ENCODE measurements around the gene TLDC2. TPM values are rescaled to one million over a fixed set of nuclear protein-coding genes. Genes with fewer than 3 reads are reported as not detected.
A peak's percentile ranks its signal among the peaks of the same experiment; 100 is the strongest.

The TLDC2 gene
- total and polyA plus RNA-seq, 12 donors, result 0.10 to 0.33 (median 0.26) TPM; not detected in 8

- no peaks in the 10 kb centered on the region for H3K27me3 ChIP-seq
- TF ChIP-seq POLR2A (IDR thresholded peaks at IDR 0.05) (no peak), CTCF (IDR thresholded peaks at IDR 0.05) (no peak)
- H3K4me1 ChIP-seq (replicated peaks in 1 of 2), result peaks cover 37 to 85% of the 10 kb centered on the region in 2 donors
- H3K9me3 ChIP-seq (replicated peaks in 1 of 3), result no peaks in the 10 kb centered on the region
- peak overlapping the region; percentile 18 to 95 (median 83) for H3K27ac ChIP-seq
- no peak for DNase-seq
- intact Hi-C loops (cut with DNase I), result no loop called here
- H3K4me3 ChIP-seq, result no peak overlapping the region
- no peaks in the 10 kb centered on the region for H3K36me3 ChIP-seq (replicated peaks in 1 of 2)
These were observed 27.3 kb upstream of the TLDC2 start for GRCh38 chr20:36848677-36849076.

- 75 to 87% (median 82%) methylated on average over 7 to 9 of the region's 9 CpGs for WGBS, 4 donors
- TF ChIP-seq POLR2A (IDR thresholded peaks at IDR 0.05), result no peak
- no peak for TF ChIP-seq CTCF (IDR thresholded peaks at IDR 0.05)
- peak overlapping the region in 4 of 5 donors; percentile 55 to 95 (median 86) for H3K27ac ChIP-seq
- intact Hi-C loops (cut with DNase I), result no loop called here
- DNase-seq, result no peak
- peaks cover 45 to 87% of the 10 kb centered on the region in 2 donors for H3K4me1 ChIP-seq (replicated peaks in 1 of 2)
- no peaks in the 10 kb centered on the region for H3K27me3 ChIP-seq
- no peaks in the 10 kb centered on the region for H3K9me3 ChIP-seq (replicated peaks in 1 of 3)
- H3K4me3 ChIP-seq, result no peak overlapping the region
- H3K36me3 ChIP-seq (replicated peaks in 1 of 2), result no peaks in the 10 kb centered on the region
These were observed 26.4 kb upstream of the TLDC2 start for GRCh38 chr20:36849333-36850065.

- Histone ChIP-seq H3K9me3 (replicated peaks in 1 of 3) (no peaks in the 10 kb centered on the region), H3K27ac (peak overlapping the region in 1 of 5 donors; percentile 6)
These were observed 25.2 kb upstream of the TLDC2 start for GRCh38 chr20:36850759-36851158.

GRCh38 chr20:36851490-36851889 is 24.4 kb upstream of the TLDC2 start:
- H3K4me3 ChIP-seq, result no peak overlapping the region
- H3K27ac ChIP-seq, result peak overlapping the region; percentile 52 to 87 (median 79)
- H3K4me1 ChIP-seq (replicated peaks in 1 of 2), result peaks cover 64 to 87% of the 10 kb centered on the region in 2 donors
- no peak for DNase-seq
- WGBS, 4 donors, result 69 to 81% (median 79%) methylated on average over 2 of the region's 2 CpGs
- no peaks in the 10 kb centered on the region for H3K27me3 ChIP-seq
- intact Hi-C loops (cut with DNase I), result no loop called here
- H3K9me3 ChIP-seq (replicated peaks in 1 of 3), result no peaks in the 10 kb centered on the region
- no peak for TF ChIP-seq POLR2A (IDR thresholded peaks at IDR 0.05)
- TF ChIP-seq CTCF (IDR thresholded peaks at IDR 0.05), result no peak
- H3K36me3 ChIP-seq (replicated peaks in 1 of 2), result no peaks in the 10 kb centered on the region

More at GRCh38 chr20:36850759-36851158, 25.2 kb upstream of the TLDC2 start:
- DNase-seq, result no peak
- Histone ChIP-seq H3K27me3 (no peaks in the 10 kb centered on the region), H3K4me3 (no peak overlapping the region), H3K4me1 (replicated peaks in 1 of 2) (peaks cover 56 to 87% of the 10 kb centered on the region in 2 donors), H3K36me3 (replicated peaks in 1 of 2) (no peaks in the 10 kb centered on the region)
- intact Hi-C loops (cut with DNase I), result no loop called here
- 92 to 95% (median 94%) methylated on average over 6 of the region's 6 CpGs for WGBS, 4 donors
- TF ChIP-seq CTCF (IDR thresholded peaks at IDR 0.05), result no peak
